Nephron (organoid): ENCODE data around the gene PRKCB.

ENCODE experiments used
- H3K27ac Mint-ChIP-seq, 3 experiments: 2 replicates each; pipeline ENCODE4 v1.8.0; 2020; ENCODE audit warnings: mixed read lengths in 3 of 3, mild to moderate bottlenecking in 2 of 3, moderate library complexity in 1 of 3
- H3K27me3 Mint-ChIP-seq: 2 replicates; pipeline ENCODE4 v1.8.0; 2021; ENCODE audit warnings: low read depth, mild to moderate bottlenecking, moderate library complexity, mixed read lengths
- H3K36me3 Mint-ChIP-seq: 2 replicates; pipeline ENCODE4 v1.8.0; 2020; ENCODE audit warnings: low read depth, mixed read lengths
- H3K4me1 Mint-ChIP-seq: 2 replicates; pipeline ENCODE4 v1.8.0; 2020; ENCODE audit warnings: mixed read lengths
- H3K4me3 Mint-ChIP-seq, 3 experiments: 2 replicates each; pipeline ENCODE4 v1.8.0; 2020; ENCODE audit warnings: mild to moderate bottlenecking in 3 of 3, mixed read lengths in 3 of 3, moderate library complexity in 2 of 3
- H3K9me3 Mint-ChIP-seq: 2 replicates; pipeline ENCODE4 v1.8.0; 2020; ENCODE audit warnings: mixed read lengths
- CTCF ChIP-seq, 3 experiments: fragments of 200-600 bp; sonication (generic); IDR thresholded peaks; one replicate each; pipeline ENCODE4 v1.5.0; 2021; ENCODE audit warnings: antibody characterized with exemption in 3 of 3; ENCODE audit not compliant: unreplicated experiment in 3 of 3

PRKCB gene

GRCh38 chr16:24262816-24263215 lies 427.0 kb downstream of the PRKCB start:
- no peaks in the 10 kb centered on the region for H3K36me3 Mint-ChIP-seq
- no peak overlapping the region for H3K27ac Mint-ChIP-seq
- H3K4me3 Mint-ChIP-seq = no peak overlapping the region

More at GRCh38 chr16:24262816-24263215, 427.0 kb downstream of the PRKCB start:
- peaks cover 15% of the 10 kb centered on the region for H3K27me3 Mint-ChIP-seq
- no peaks in the 10 kb centered on the region for H3K4me1 Mint-ChIP-seq
- TF ChIP-seq CTCF (IDR thresholded peaks at IDR 0.05; ENCODE audit: unreplicated experiment in 3 of 3) = no peak
- no peaks in the 10 kb centered on the region for H3K9me3 Mint-ChIP-seq
